HepG2 (cell line): ENCODE results near the gene MTF1. TPM values are rescaled to one million over a fixed set of nuclear protein-coding genes. Genes with fewer than 3 reads are reported as not detected.

Experiments used
- HCFC1 ChIP-seq: fragments of 150-350 bp; IDR thresholded peaks from 2 replicates; pipeline ENCODE4 v1.6.1; 2014; ENCODE audit warnings: low read depth, low read length
- HMGXB3 ChIP-seq: sonication (generic); formaldehyde crosslinking; IDR thresholded peaks from 2 replicates; pipeline ENCODE4 v1.4.0; 2020; ENCODE audit warnings: missing genetic modification reagents, borderline replicate concordance
- REST ChIP-seq, 2 experiments: IDR thresholded peaks; 2 replicates each; pipeline ENCODE4 v1.6.1; 2011 to 2012; ENCODE audit warnings: low read length in 2 of 2, borderline replicate concordance in 1 of 2, low read depth in 1 of 2, mild to moderate bottlenecking in 1 of 2, moderate library complexity in 1 of 2
- SP2 ChIP-seq: sonication (generic); formaldehyde crosslinking; IDR thresholded peaks from 2 replicates; pipeline ENCODE4 v1.5.1; 2020; ENCODE audit warnings: mild to moderate bottlenecking, missing genetic modification reagents
- SRF ChIP-seq: IDR thresholded peaks from 2 replicates; pipeline ENCODE4 v1.6.1; 2011; ENCODE audit warnings: mild to moderate bottlenecking, low read depth, low read length, moderate library complexity
- ZBTB2 ChIP-seq: sonication (generic); formaldehyde crosslinking; IDR thresholded peaks from 2 replicates; pipeline ENCODE4 v1.8.0; 2022; ENCODE audit warnings: low read depth, missing genetic modification reagents
- ZEB1 ChIP-seq: IDR thresholded peaks from 2 replicates; pipeline ENCODE4 v1.6.1; 2012; ENCODE audit warnings: mild to moderate bottlenecking, low read depth, inconsistent platforms; ENCODE audit not compliant: insufficient replicate concordance
- ZFP36L2 ChIP-seq: sonication (generic); formaldehyde crosslinking; IDR thresholded peaks from 2 replicates; pipeline ENCODE4 v1.4.0; 2020; ENCODE audit warnings: missing genetic modification reagents
- ZFY ChIP-seq: sonication (generic); formaldehyde crosslinking; IDR thresholded peaks from 2 replicates; pipeline ENCODE4 v1.4.0; 2020; ENCODE audit warnings: missing genetic modification reagents
- ZNF646 ChIP-seq: sonication (generic); formaldehyde crosslinking; IDR thresholded peaks from 2 replicates; pipeline ENCODE4 v1.9.0; 2021; ENCODE audit warnings: mild to moderate bottlenecking, missing genetic modification reagents
- ZNF724P ChIP-seq: sonication (generic); formaldehyde crosslinking; IDR thresholded peaks from 2 replicates; pipeline ENCODE4 v1.8.0; 2022; ENCODE audit warnings: missing genetic modification reagents, borderline replicate concordance
- polyA plus RNA-seq, 8 experiments: library from polyadenylated mRNA; depleted of rRNA in 3 of 8; stranded (reverse) in 7 of 8; unstranded in 1 of 8; fragments of >200 nt; fragmentation: Illumina TruSeq in 4 of 8; extraction: Trizol in 4 of 8; gene quantifications; 2 replicates each; pipeline versions ENCODE4 v1.2.1 to v1.2.3, GENCODE V29; 2011 to 2016; ENCODE audit warnings: low read depth in 4 of 8, missing spikeins in 1 of 8, mixed read lengths in 1 of 8; ENCODE audit not compliant: insufficient read depth in 1 of 8
- total RNA-seq, 5 experiments: library from RNA; depleted of rRNA; stranded (reverse); fragments of >200 nt; fragmentation: Illumina TruSeq; extraction: Trizol; gene quantifications; 2 replicates each; pipeline ENCODE4 v1.2.3, GENCODE V29; 2016; ENCODE audit warnings: low read depth in 1 of 5

Gene MTF1
- total and polyA plus RNA-seq, 2 of the 13 experiments (the other 11 are each of a cell fraction or from before 2014, with no cell fraction given): 2.4 to 3.3 TPM

GRCh38 chr1:37764414-37764825 lies 95.0 kb downstream of the MTF1 start (continued):
- TF ChIP-seq ZNF646 (CRISPR knock-in tag) (peak; percentile 80), ZFP36L2 (peak; percentile 99), ZNF724P (CRISPR knock-in tag) (peak; percentile 93; the same call in 1 of the 2 replicates), SP2 (CRISPR knock-in tag) (peak; percentile 54; the same call in 1 of the 2 replicates), ZEB1 (no peak), HMGXB3 (peak; percentile 97), ZBTB2 (CRISPR knock-in tag) (peak; percentile 88), HCFC1 (no peak), SRF (no peak), ZFY (CRISPR knock-in tag) (peak; percentile 80), REST (IDR thresholded peaks at IDR 0.05; ENCODE audit: borderline replicate concordance in 1 of 2, low read depth in 1 of 2, low read length in 2 of 2) (peak; percentile 94 to 100)
